Adipose tissue (tissue), 3 donors: ENCODE results near the gene JCHAIN. TPM values are rescaled to one million over a fixed set of nuclear protein-coding genes. Genes with fewer than 3 reads are reported as not detected.

ENCODE experiments used
- H3K27ac ChIP-seq: one replicate; pipeline ENCODE4 v1.5.1; 2013; ENCODE audit warnings: low read depth, low read length
- WGBS, 3 donors: extraction: QIAGEN DNeasy Blood & Tissue Kit; methylation state at CpG; one replicate each; pipeline ENCODE4 v1.1.7; 2013; 5-methylcytosine and 5-hydroxymethylcytosine counted together
- polyA plus RNA-seq, 3 donors: library from polyadenylated mRNA; stranded (reverse); fragments of 200-250 nt; gene quantifications; one replicate each; pipeline ENCODE4 v1.2.3, GENCODE V29; 2013
- donor health status: healthy with polysubstance abuse.
- donor health status: Bipolar disorder and iron deficiency.
- donor health status: healthy.

JCHAIN gene
- polyA plus RNA-seq, 3 donors, result 2.9 to 7.7 (median 7.6) TPM

DNA sequence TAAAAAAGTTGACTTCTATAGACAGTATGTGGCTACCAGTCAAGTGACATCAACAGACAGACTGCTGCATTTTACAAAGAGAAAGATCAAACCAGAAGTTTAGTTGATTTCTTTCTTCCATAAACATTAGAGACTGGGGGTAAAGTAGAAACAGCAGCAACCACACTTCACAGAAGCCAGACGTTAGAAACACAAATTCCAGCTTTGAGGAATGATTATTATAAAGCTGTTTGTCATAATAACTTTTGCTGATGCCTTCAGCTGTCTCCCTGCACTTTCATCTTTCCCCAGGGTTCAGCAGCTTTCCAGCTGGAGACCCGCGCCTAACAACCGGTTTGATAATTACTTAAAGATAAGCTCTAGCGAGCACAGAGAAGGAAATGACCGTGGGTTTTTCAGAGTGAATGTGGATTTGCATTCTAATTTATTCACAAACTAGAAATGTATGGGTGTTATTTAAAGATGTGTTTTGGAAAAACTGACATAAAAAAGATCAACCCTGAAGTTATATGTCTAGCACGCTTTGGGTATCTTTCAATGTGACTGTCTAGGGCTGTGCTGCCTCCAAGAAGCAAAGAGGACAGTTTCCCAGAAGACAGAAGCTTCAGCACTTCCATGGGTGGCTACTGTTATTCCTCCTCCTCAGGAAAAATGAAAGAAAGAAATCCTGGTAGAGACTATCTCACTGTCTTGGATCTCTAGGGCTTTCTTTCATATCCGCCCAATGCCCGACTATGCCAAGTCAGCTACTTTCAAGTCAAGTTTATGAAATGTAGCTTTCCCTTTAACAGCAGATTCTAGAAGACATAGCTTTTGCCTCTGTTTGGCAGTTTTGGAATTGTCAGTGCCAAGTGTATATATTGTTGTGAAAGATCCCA lies 52.8 kb downstream of the JCHAIN start:
- no peak overlapping the region for H3K27ac ChIP-seq
- WGBS, 3 donors, result 19 to 20% (median 20%) methylated on average over 9 of the region's 9 CpGs

DNA sequence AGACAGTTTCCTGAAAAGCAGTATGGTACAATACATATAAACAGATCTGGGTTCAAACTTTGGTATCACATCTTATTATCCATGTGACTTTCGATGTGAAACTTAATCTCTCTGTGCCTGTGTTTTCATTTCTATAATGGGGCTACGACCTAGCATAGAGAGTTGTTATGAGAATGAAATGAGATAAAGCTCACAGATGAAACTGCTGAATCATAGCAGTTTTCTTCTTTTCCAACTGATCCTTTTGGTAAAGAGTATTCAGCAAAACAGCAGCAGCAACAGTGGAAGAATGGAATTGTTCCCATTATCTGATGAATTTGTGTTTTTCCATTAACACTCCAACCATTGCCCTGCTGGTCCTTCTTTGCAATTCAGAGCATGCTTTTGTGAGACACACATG lies 58.0 kb downstream of the JCHAIN start:
- H3K27ac ChIP-seq, result no peak overlapping the region
- WGBS, 3 donors, result 64 to 76% (median 75%) methylated on average over 2 of the region's 2 CpGs

DNA sequence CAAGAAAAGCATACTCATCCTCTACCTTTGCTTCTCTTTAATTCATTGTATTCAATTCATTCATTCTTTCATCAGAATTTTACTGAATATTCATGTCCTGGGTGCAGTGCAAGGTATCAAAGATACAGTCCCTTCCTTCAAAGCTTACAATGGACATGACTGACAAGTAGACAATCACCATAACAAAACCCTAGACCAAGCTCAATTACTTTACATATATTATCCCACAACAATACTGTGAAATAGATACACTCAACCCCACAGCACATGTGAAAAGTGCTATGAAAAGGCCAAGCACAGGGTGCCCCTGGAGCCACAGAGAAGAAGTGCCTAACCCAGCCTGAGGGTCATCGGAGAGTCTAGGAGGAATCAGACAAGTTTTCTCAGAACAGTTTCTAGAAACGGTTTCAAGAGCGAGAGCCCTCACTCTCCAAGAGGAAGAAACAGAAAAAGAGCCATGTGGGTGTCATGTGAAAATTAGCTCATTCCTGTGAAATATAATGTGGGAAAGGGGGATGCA lies 58.9 kb downstream of the JCHAIN start:
- 85 to 91% (median 91%) methylated on average over 3 of the region's 3 CpGs for WGBS, 3 donors
- no peak overlapping the region for H3K27ac ChIP-seq

- 72 to 83% (median 77%) methylated on average over 8 of the region's 8 CpGs for WGBS, 3 donors
- no peak overlapping the region for H3K27ac ChIP-seq
These were observed 59.8 kb downstream of the JCHAIN start for GRCh38 chr4:70606459-70606858.

Other genes with a start within 250 kb of the JCHAIN start
- gene MUC7, start 194.3 kb downstream of the JCHAIN start, polyA plus RNA-seq, result not detected
- gene AMTN, start 147.9 kb downstream of the JCHAIN start, polyA plus RNA-seq, result not detected
- gene AMBN, start 74.3 kb downstream of the JCHAIN start, polyA plus RNA-seq, result under 1 TPM in 1 of 3 donors, not detected in 2; 0.12 TPM
- 1 to 10 TPM in 1 of 3 donors, under 1 TPM in 2; 0.04 to 1.4 (median 0.11) TPM for gene ENAM, start 37.8 kb downstream of the JCHAIN start, polyA plus RNA-seq
- gene UTP3, start 22.0 kb upstream of the JCHAIN start, polyA plus RNA-seq, result 10 to 100 TPM in 2 of 3 donors, 1 to 10 TPM in 1; 9.8 to 31.5 (median 22.5) TPM
- gene RUFY3, start 55.5 kb upstream of the JCHAIN start, polyA plus RNA-seq, result 10 to 100 TPM; 11.7 to 22.3 (median 15.8) TPM
- gene GRSF1, start 173.4 kb upstream of the JCHAIN start, polyA plus RNA-seq, result 10 to 100 TPM; 38.9 to 49.5 (median 48.8) TPM
- 1 to 10 TPM; 2.3 to 4.5 (median 3.9) TPM for gene MOB1B, start 235.9 kb upstream of the JCHAIN start, polyA plus RNA-seq